SK-N-SH (cell line): Measurements from ENCODE around the gene TBX1. TPM values are rescaled to one million over a fixed set of nuclear protein-coding genes. Genes with fewer than 3 reads are reported as not detected.

Experiments used
- CTCF ChIA-PET: fragments of 300-600, 350-600 bp; formaldehyde crosslinking; extraction: SDS; loops from one replicate; lab custom pipeline; 2021; lab: Yijun Ruan, JAX
- POLR2A ChIA-PET: fragments of 350-600 bp; sonication (Branson Sonifier 250); formaldehyde crosslinking; extraction: SDS; loops from one replicate; lab custom pipeline; 2020; ENCODE audit warnings: antibody characterized with exemption, inconsistent platforms; lab: Yijun Ruan, JAX
- DNase-seq: peaks from one replicate; pipeline ENCODE4 v3.0.0; 2012
- H2AFZ ChIP-seq: fragments of 200-600 bp; sonication (generic); 2 replicates; pipeline ENCODE4 v1.8.1; 2016; ENCODE audit warnings: antibody characterized with exemption, mild to moderate bottlenecking, low read depth
- H3F3A ChIP-seq: fragments of 200-600 bp; sonication (generic); replicated peaks from 2 replicates; pipeline ENCODE3; 2016; ENCODE audit warnings: antibody characterized with exemption, mild to moderate bottlenecking; ENCODE audit not compliant: insufficient read depth
- H3K27ac ChIP-seq, 2 experiments: fragments of 200-500 bp in 1 of 2; fragments of 200-600 bp in 1 of 2; sonication (Bioruptor generic) in 1 of 2; sonication (generic), shearing (Covaris generic) in 1 of 2; 2 replicates each; pipeline versions ENCODE4 v1.5.1 to v1.6.1; 2014 to 2016; ENCODE audit warnings: low read depth in 2 of 2, inconsistent platforms in 1 of 2, low read length in 1 of 2, mild to moderate bottlenecking in 1 of 2, mixed read lengths in 1 of 2
- H3K27me3 ChIP-seq: fragments of 200-600 bp; sonication (generic), shearing (Covaris generic); 2 replicates; pipeline ENCODE4 v1.6.1; 2016; ENCODE audit warnings: mixed run types; ENCODE audit not compliant: insufficient read depth
- H3K36me3 ChIP-seq, 2 experiments: fragments of 200-500 bp in 1 of 2; fragments of 200-600 bp in 1 of 2; sonication (Bioruptor generic) in 1 of 2; sonication (generic) in 1 of 2; replicated peaks in 1 of 2; 2 replicates each; pipeline versions ENCODE3 to v1.5.1; 2014 to 2016; ENCODE audit warnings: low read length in 1 of 2, mild to moderate bottlenecking in 1 of 2; ENCODE audit not compliant: insufficient read depth in 2 of 2, control insufficient read depth in 1 of 2
- H3K4me1 ChIP-seq, 2 experiments: fragments of 200-500 bp in 1 of 2; fragments of 200-600 bp in 1 of 2; sonication (Bioruptor generic) in 1 of 2; sonication (generic), shearing (Covaris generic) in 1 of 2; 2 replicates each; pipeline versions ENCODE4 v1.5.1 to v1.6.1; 2014 to 2016; ENCODE audit warnings: low read depth in 1 of 2, low read length in 1 of 2, mixed run types in 1 of 2; ENCODE audit not compliant: insufficient read depth in 2 of 2, control insufficient read depth in 1 of 2
- H3K4me2 ChIP-seq: fragments of 200-600 bp; sonication (generic), shearing (Covaris generic); 2 replicates; pipeline ENCODE4 v1.6.1; 2017; ENCODE audit warnings: mixed run types
- H3K4me3 ChIP-seq, 2 experiments: fragments of 200-500 bp in 1 of 2; fragments of 200-600 bp in 1 of 2; sonication (Bioruptor generic) in 1 of 2; sonication (generic), shearing (Covaris generic) in 1 of 2; 2 replicates each; pipeline versions ENCODE4 v1.5.1 to v1.8.1; 2014 to 2016; ENCODE audit warnings: low read depth in 2 of 2, inconsistent platforms in 1 of 2, low read length in 1 of 2, mild to moderate bottlenecking in 1 of 2, mixed read lengths in 1 of 2, moderate library complexity in 1 of 2
- H3K79me2 ChIP-seq: fragments of 200-600 bp; sonication (generic); 2 replicates; pipeline ENCODE4 v1.8.1; 2017; ENCODE audit warnings: mild to moderate bottlenecking; ENCODE audit not compliant: insufficient read depth
- H3K9ac ChIP-seq: fragments of 200-600 bp; sonication (generic); 2 replicates; pipeline ENCODE4 v1.6.1; 2017; ENCODE audit warnings: mixed run types
- H3K9me2 ChIP-seq: fragments of 200-600 bp; sonication (generic); 2 replicates; pipeline ENCODE4 v1.6.1; 2017; ENCODE audit warnings: mixed run types
- H3K9me3 ChIP-seq: fragments of 200-600 bp; sonication (generic); 2 replicates; pipeline ENCODE4 v1.6.1; 2017; ENCODE audit warnings: mixed run types, mild to moderate bottlenecking, moderate library complexity
- H4K20me1 ChIP-seq: fragments of 200-600 bp; sonication (generic); 2 replicates; pipeline ENCODE4 v1.6.1; 2017; ENCODE audit warnings: mild to moderate bottlenecking, mixed run types; ENCODE audit not compliant: insufficient read depth
- CHD2 ChIP-seq: fragments of 150-350 bp; IDR thresholded peaks from 2 replicates; pipeline ENCODE4 v1.6.1; 2018; ENCODE audit warnings: low read length; ENCODE audit not compliant: partially characterized antibody
- CTCF ChIP-seq: fragments of 200-600 bp; sonication (generic); IDR thresholded peaks from 2 replicates; pipeline ENCODE4 v1.6.1; 2017; ENCODE audit warnings: antibody characterized with exemption, mild to moderate bottlenecking, moderate library complexity
- EP300 ChIP-seq, 2 experiments: IDR thresholded peaks; 2 replicates each; pipeline versions ENCODE4 v1.4.0 to v1.6.1; 2012; ENCODE audit warnings: borderline replicate concordance in 1 of 2, low read depth in 1 of 2, low read length in 1 of 2
- EZH2phosphoT487 ChIP-seq: fragments of 200-600 bp; sonication (generic); IDR thresholded peaks from 2 replicates; pipeline ENCODE4 v1.6.1; 2017; ENCODE audit warnings: low read depth, mixed run types, mild to moderate bottlenecking, antibody characterized with exemption, moderate library complexity, borderline replicate concordance
- GABPA ChIP-seq: IDR thresholded peaks from 2 replicates; pipeline ENCODE4 v1.4.0; 2012; ENCODE audit warnings: low read depth, mild to moderate bottlenecking
- GATA2 ChIP-seq: sonication (generic); formaldehyde crosslinking; IDR thresholded peaks from 2 replicates; pipeline ENCODE4 v1.5.0; 2020; ENCODE audit warnings: mild to moderate bottlenecking, missing genetic modification reagents
- MAX ChIP-seq: IDR thresholded peaks from 2 replicates; pipeline ENCODE4 v1.4.0; 2012; ENCODE audit warnings: low read depth
- MXI1 ChIP-seq: IDR thresholded peaks from 2 replicates; pipeline ENCODE4 v1.6.1; 2012; ENCODE audit warnings: mild to moderate bottlenecking, low read depth, low read length, improper control_type of control experiment
- POLR2AphosphoS5 ChIP-seq: IDR thresholded peaks from 2 replicates; pipeline ENCODE4 v1.6.1; 2012; ENCODE audit warnings: low read depth, low read length
- RCOR1 ChIP-seq: fragments of 150-350 bp; IDR thresholded peaks from 2 replicates; pipeline ENCODE4 v1.6.1; 2017; ENCODE audit warnings: antibody characterized with exemption, low read length
- SIN3A ChIP-seq: IDR thresholded peaks from 2 replicates; pipeline ENCODE4 v1.6.1; 2012; ENCODE audit warnings: low read depth, mild to moderate bottlenecking, low read length, moderate library complexity, borderline replicate concordance
- TCF12 ChIP-seq: IDR thresholded peaks from 2 replicates; pipeline ENCODE4 v1.4.0; 2012
- TEAD4 ChIP-seq: IDR thresholded peaks from 2 replicates; pipeline ENCODE4 v1.4.0; 2012; ENCODE audit warnings: mild to moderate bottlenecking, borderline replicate concordance; ENCODE audit not compliant: insufficient read depth
- USF1 ChIP-seq: IDR thresholded peaks from 2 replicates; pipeline ENCODE4 v1.4.0; 2012; ENCODE audit warnings: low read depth, borderline replicate concordance
- USF2 ChIP-seq: fragments of 150-350 bp; IDR thresholded peaks from 2 replicates; pipeline ENCODE4 v1.6.1; 2017; ENCODE audit warnings: antibody characterized with exemption, low read length, low read depth, borderline replicate concordance
- YY1 ChIP-seq: IDR thresholded peaks from 2 replicates; pipeline ENCODE4 v1.4.0; 2012; ENCODE audit warnings: low read depth, mild to moderate bottlenecking
- WGBS: methylation state at CpG from one replicate; pipeline ENCODE4 v1.1.6; 2017; ENCODE audit warnings: low lambda C conversion rate; 5-methylcytosine and 5-hydroxymethylcytosine counted together
- polyA plus RNA-seq, 3 experiments: library from polyadenylated mRNA; depleted of rRNA; stranded (reverse); fragments of >200 nt; gene quantifications; 2 replicates each; pipeline ENCODE4 v1.2.3, GENCODE V29; 2012

The TBX1 gene
- polyA plus RNA-seq, 1 of the 3 experiments (the other 2 are of a cell fraction), result not detected

- H3K4me2 ChIP-seq, result no peak overlapping the region
- CTCF ChIA-PET, result no interaction called here
- H3K27me3 ChIP-seq, result no peaks in the 10 kb centered on the region
- H3K4me1 ChIP-seq, result peaks cover 0 to 21% of the 10 kb centered on the region in 2 experiments; a peak in 1 of 4 replicates
- H3F3A ChIP-seq, result no peaks in the 10 kb centered on the region
- TF ChIP-seq POLR2AphosphoS5, result no peak
- TF ChIP-seq YY1, result no peak
- TF ChIP-seq EZH2phosphoT487, result no peak
- TF ChIP-seq CTCF, result no peak
- TF ChIP-seq USF1, result no peak
- no peak for TF ChIP-seq EP300 (IDR thresholded peaks at IDR 0.05; ENCODE audit: borderline replicate concordance in 1 of 2, low read depth in 1 of 2, low read length in 1 of 2)
- no peak for TF ChIP-seq USF2
- no peak for TF ChIP-seq TCF12
- TF ChIP-seq GABPA, result no peak
- no peak for TF ChIP-seq MXI1
- no peak for TF ChIP-seq GATA2
- no peak for TF ChIP-seq RCOR1
- TF ChIP-seq CHD2, result no peak
- no peak for TF ChIP-seq TEAD4
- TF ChIP-seq MAX, result no peak
- no peak for TF ChIP-seq SIN3A
- TF ChIP-seq, all 33 proteins: peak for 0
- H3K27ac ChIP-seq, result no peak overlapping the region
- no peaks in the 10 kb centered on the region for H4K20me1 ChIP-seq
- H3K9ac ChIP-seq, result no peak overlapping the region
- POLR2A ChIA-PET, result no interaction called here
- no peaks in the 10 kb centered on the region for H3K79me2 ChIP-seq
- 93% methylated on average over 11 of the region's 14 CpGs for WGBS
- no peaks in the 10 kb centered on the region for H3K36me3 ChIP-seq
- no peaks in the 10 kb centered on the region for H3K9me3 ChIP-seq
- no peak for DNase-seq
- no peak overlapping the region for H2AFZ ChIP-seq
- H3K4me3 ChIP-seq, result no peak overlapping the region
- no peaks in the 10 kb centered on the region for H3K9me2 ChIP-seq
Measured at GRCh38 chr22:19816372-19817119, 56.0 kb downstream of the TBX1 start.

Other genes starting within 250 kb of the TBX1 start
- gene CLDN5, start 236.4 kb upstream of the TBX1 start, polyA plus RNA-seq (2012; rRNA removed), result not detected in 2 replicates
- 10.4 and 14.0 TPM in 2 replicates for gene SEPTIN5, start 46.3 kb upstream of the TBX1 start, polyA plus RNA-seq (2012; rRNA removed)
- gene GP1BB, start 37.2 kb upstream of the TBX1 start, polyA plus RNA-seq (2012; rRNA removed), result 0.49 and 1.5 TPM in 2 replicates
- 3.2 and 5.9 TPM in 2 replicates for gene GNB1L, start 94.1 kb downstream of the TBX1 start, polyA plus RNA-seq (2012; rRNA removed)
- gene RTL10, start 94.1 kb downstream of the TBX1 start, polyA plus RNA-seq (2012; rRNA removed), result 7.8 and 8.0 TPM in 2 replicates
- gene COMT, start 181.0 kb downstream of the TBX1 start, polyA plus RNA-seq (2012; rRNA removed), result 205 and 343 TPM in 2 replicates
- 33.5 and 34.7 TPM in 2 replicates for gene TXNRD2, start 181.0 kb downstream of the TBX1 start, polyA plus RNA-seq (2012; rRNA removed)